ENCODE data around the gene NEUROD6. TPM values are rescaled to one million over a fixed set of nuclear protein-coding genes. Genes with fewer than 3 reads are reported as not detected.

Gene NEUROD6
- total RNA-seq, 1 donor from 2014 or later: not detected

DNA sequence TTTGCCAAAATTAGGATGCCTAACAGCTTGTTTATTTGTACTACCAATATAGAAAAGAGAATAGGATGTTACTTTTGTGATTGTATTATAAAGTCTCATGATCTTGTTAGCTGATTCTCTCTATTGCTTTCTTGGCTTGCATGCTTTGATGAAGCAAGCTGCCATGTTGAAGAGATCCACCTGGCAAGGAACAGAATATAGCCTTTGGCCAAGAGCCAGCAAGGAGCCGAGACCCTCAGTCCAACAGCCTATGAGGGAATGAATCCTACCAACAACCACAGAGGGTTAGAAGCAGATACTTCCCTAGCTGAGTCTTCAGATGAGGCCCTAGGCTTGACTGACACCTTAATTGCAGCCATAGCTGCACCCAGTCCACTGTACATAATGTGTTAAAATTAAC, 41.2 kb downstream of the NEUROD6 start:
- no peaks in the 10 kb centered on the region for H3K4me1 ChIP-seq (ENCODE audit: control insufficient read depth in 3 of 3, insufficient read depth in 3 of 3, low read length in 3 of 3)
- H3K27me3 ChIP-seq (ENCODE audit: control insufficient read depth in 3 of 3, insufficient read depth in 3 of 3, low read length in 3 of 3): no peaks in the 10 kb centered on the region
- no peak overlapping the region for H3K9ac ChIP-seq (ENCODE audit: low read depth in 1 of 3, low read length in 3 of 3)
- H3K4me3 ChIP-seq (ENCODE audit: low read length in 3 of 3): no peak overlapping the region
- no peaks in the 10 kb centered on the region for H3K9me3 ChIP-seq (ENCODE audit: control insufficient read depth in 3 of 3, low read length in 3 of 3)
- no peaks in the 10 kb centered on the region for H3K36me3 ChIP-seq (ENCODE audit: control insufficient read depth in 3 of 3, insufficient read depth in 3 of 3, low read length in 3 of 3)
- no peak overlapping the region for H3K27ac ChIP-seq (ENCODE audit: low read depth, low read length)

DNA sequence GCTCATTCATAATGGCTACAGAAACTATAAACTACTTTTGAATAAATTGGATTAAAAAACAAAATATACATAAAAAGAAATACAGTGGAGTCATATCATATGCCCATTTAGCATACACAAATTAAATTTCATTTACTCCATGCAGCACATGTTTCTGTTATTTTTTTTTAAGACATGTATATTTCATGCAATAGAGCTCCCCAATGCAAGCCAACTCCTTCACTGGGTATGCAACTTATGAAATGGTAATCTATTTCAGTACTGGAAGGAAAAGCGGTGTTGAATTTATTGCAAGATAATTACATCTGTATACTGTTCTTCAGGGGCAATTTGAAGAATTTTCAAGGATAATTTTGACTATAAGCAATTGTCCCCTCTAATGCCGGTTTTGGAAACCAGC, 49.9 kb downstream of the NEUROD6 start:
- no peak overlapping the region for H3K4me3 ChIP-seq (ENCODE audit: low read length in 3 of 3)
- no peaks in the 10 kb centered on the region for H3K4me1 ChIP-seq (ENCODE audit: control insufficient read depth in 3 of 3, insufficient read depth in 3 of 3, low read length in 3 of 3)
- no peaks in the 10 kb centered on the region for H3K9me3 ChIP-seq (ENCODE audit: control insufficient read depth in 3 of 3, low read length in 3 of 3)
- H3K36me3 ChIP-seq (ENCODE audit: control insufficient read depth in 3 of 3, insufficient read depth in 3 of 3, low read length in 3 of 3): no peaks in the 10 kb centered on the region
- no peak overlapping the region for H3K9ac ChIP-seq (ENCODE audit: low read depth in 1 of 3, low read length in 3 of 3)
- no peak overlapping the region for H3K27ac ChIP-seq (ENCODE audit: low read depth, low read length)
- H3K27me3 ChIP-seq (ENCODE audit: control insufficient read depth in 3 of 3, insufficient read depth in 3 of 3, low read length in 3 of 3): no peaks in the 10 kb centered on the region

Small RNA genes within 50 kb of the gene (small RNA-seq; reads per million reads assigned to genes)
- not detected for gene AC006380.1

Other genes starting within 250 kb of the NEUROD6 start
- 0.52 TPM for gene ITPRID1, start 173.4 kb upstream of the NEUROD6 start, total RNA-seq

Measured in skeletal muscle tissue (tissue), 5 donors.